Ascending aorta (tissue), 2 donors: Measurements from ENCODE around the gene CYP4A22. TPM values are rescaled to one million over a fixed set of nuclear protein-coding genes. Genes with fewer than 3 reads are reported as not detected.
"Not testable (repeated sequence)": the region's sequence is repeated elsewhere in the genome, so short reads cannot be mapped to it uniquely, and the experiment has no call there.

Experiments used
- DNase-seq, 2 donors: peaks; one replicate each; pipeline ENCODE4 v3.0.0-alpha.2; 2019; ENCODE audit warnings: low spot score in 2 of 2
- H3K27ac ChIP-seq, 2 donors: fragments of 200-600 bp; sonication (generic); one replicate each; pipeline ENCODE4 v1.5.1; 2016 to 2017; ENCODE audit warnings: mild to moderate bottlenecking in 1 of 2
- H3K27me3 ChIP-seq: fragments of 200-600 bp; sonication (generic); one replicate; pipeline ENCODE4 v1.5.1; 2017
- H3K36me3 ChIP-seq, 2 donors: fragments of 200-600 bp; sonication (generic); one replicate each; pipeline ENCODE4 v1.5.1; 2016
- H3K4me1 ChIP-seq, 2 donors: fragments of 200-600 bp; sonication (generic); one replicate each; pipeline ENCODE4 v1.5.1; 2016 to 2017; ENCODE audit warnings: mild to moderate bottlenecking in 1 of 2
- H3K4me3 ChIP-seq, 2 donors: fragments of 200-600 bp; sonication (generic); one replicate each; pipeline ENCODE4 v1.5.1; 2016 to 2017; ENCODE audit warnings: mild to moderate bottlenecking in 1 of 2
- H3K9me3 ChIP-seq, 2 donors: fragments of 200-600 bp; sonication (generic); one replicate each; pipeline ENCODE4 v1.5.1; 2016
- CTCF ChIP-seq, 3 experiments: fragments of 200-600 bp in 2 of 3; fragments of 450-650 bp in 1 of 3; sonication (generic) in 2 of 3; IDR thresholded peaks; one replicate each; pipeline ENCODE4 v1.5.1; 2016 to 2019; ENCODE audit warnings: antibody characterized with exemption in 3 of 3, mild to moderate bottlenecking in 1 of 3, moderate library complexity in 1 of 3
- intact Hi-C: fragments of 100-400 bp; cut with DNase I; formaldehyde crosslinking; loops from one replicate; pipeline ENCODE4 v1.15.1; 2023
- total RNA-seq: library from RNA; depleted of rRNA; stranded (reverse); fragments of >200 nt; gene quantifications from one replicate; pipeline ENCODE4 v1.1.0, GENCODE V29; 2016

CYP4A22 gene
- total RNA-seq, 1 donor from 2014 or later = not detected

DNA sequence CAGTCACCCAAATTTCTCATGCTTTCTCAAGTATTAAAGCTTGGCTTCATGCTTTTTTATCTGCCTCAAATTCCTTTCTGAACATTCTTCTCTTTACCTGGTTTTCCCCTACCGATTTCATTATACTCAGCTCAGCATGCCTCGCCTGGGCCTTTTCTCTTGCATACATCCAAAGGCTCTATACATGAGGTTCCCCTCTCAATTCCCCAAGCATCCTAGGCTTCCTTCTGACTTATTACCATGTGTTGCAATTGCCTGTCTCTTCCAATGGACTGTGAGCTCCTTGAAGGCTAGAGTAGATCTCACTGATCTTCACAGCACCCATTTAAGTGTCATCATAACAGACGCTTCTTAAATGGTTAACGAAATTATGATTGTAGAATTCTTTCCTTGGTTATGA, 24.1 kb upstream of the CYP4A22 start:
- Histone ChIP-seq H3K9me3 (no peaks in the 10 kb centered on the region), H3K4me1 (no peaks in the 10 kb centered on the region), H3K27ac (no peak overlapping the region), H3K36me3 (no peaks in the 10 kb centered on the region), H3K4me3 (no peak overlapping the region), H3K27me3 (no peaks in the 10 kb centered on the region)
- intact Hi-C loops = no loop called here
- DNase-seq = no peak
- no peak for TF ChIP-seq CTCF (IDR thresholded peaks at IDR 0.05)

DNA sequence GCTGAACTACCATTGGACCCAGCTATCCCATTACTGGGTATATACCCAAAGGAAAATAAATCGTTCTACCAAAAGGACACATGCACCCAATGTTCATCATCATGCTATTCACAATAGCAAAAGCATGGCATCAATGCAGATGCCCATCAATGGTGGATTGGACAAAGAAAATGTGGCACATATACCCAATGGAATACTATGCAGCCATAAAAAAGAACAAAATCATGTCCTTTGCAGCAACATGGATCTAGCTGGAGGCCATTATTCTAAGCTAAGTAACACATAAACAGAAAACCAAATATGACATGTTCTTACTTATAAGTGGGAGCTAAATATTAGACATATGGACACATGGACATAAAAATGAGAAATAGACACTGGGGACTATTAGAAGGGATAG, 16.2 kb upstream of the CYP4A22 start:
- H3K4me1 ChIP-seq, H3K4me3 ChIP-seq, H3K27ac ChIP-seq, H3K9me3 ChIP-seq, H3K36me3 ChIP-seq, H3K27me3 ChIP-seq, DNase-seq, intact Hi-C loops: not testable (repeated sequence)

DNA sequence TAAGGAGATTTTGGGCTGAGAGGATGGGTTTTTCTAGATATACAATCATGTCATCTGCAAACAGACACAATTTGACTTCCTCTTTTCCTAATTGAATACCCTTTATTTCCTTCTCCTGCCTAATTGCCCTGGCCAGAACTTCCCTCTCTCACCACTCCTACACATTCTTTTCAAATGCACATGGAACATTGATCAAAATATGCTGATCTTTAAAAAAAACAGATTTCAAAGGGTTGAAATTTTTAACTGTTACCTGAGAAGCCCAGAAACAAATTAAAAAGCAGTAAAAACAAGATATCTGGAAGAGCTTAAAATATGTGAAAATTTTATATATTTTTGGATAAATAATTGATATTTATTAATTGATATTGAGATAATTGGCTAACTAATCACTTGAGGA, 12.4 kb upstream of the CYP4A22 start:
- intact Hi-C loops, H3K27me3 ChIP-seq, DNase-seq, H3K4me3 ChIP-seq, H3K4me1 ChIP-seq, H3K36me3 ChIP-seq, H3K9me3 ChIP-seq, H3K27ac ChIP-seq: not testable (repeated sequence)

GRCh38 chr1:47126997-47127396, 10.2 kb upstream of the CYP4A22 start:
- DNase-seq, H3K36me3 ChIP-seq, H3K4me3 ChIP-seq, H3K4me1 ChIP-seq, intact Hi-C loops, H3K27me3 ChIP-seq, H3K9me3 ChIP-seq, H3K27ac ChIP-seq: not testable (repeated sequence)

GRCh38 chr1:47128221-47128620, 9.0 kb upstream of the CYP4A22 start:
- no peak for DNase-seq
- intact Hi-C loops = no loop called here
- TF ChIP-seq CTCF (IDR thresholded peaks at IDR 0.05) = no peak
- Histone ChIP-seq H3K36me3 (no peaks in the 10 kb centered on the region), H3K9me3 (peaks cover 0 to 4% of the 10 kb centered on the region in 2 donors), H3K27ac (no peak overlapping the region), H3K4me1 (no peaks in the 10 kb centered on the region), H3K4me3 (no peak overlapping the region), H3K27me3 (no peaks in the 10 kb centered on the region)

- DNase-seq, intact Hi-C loops, H3K36me3 ChIP-seq, H3K9me3 ChIP-seq, H3K27me3 ChIP-seq, H3K27ac ChIP-seq, H3K4me1 ChIP-seq, H3K4me3 ChIP-seq: not testable (repeated sequence)
Observed at GRCh38 chr1:47128854-47129253, 8.4 kb upstream of the CYP4A22 start.

DNA sequence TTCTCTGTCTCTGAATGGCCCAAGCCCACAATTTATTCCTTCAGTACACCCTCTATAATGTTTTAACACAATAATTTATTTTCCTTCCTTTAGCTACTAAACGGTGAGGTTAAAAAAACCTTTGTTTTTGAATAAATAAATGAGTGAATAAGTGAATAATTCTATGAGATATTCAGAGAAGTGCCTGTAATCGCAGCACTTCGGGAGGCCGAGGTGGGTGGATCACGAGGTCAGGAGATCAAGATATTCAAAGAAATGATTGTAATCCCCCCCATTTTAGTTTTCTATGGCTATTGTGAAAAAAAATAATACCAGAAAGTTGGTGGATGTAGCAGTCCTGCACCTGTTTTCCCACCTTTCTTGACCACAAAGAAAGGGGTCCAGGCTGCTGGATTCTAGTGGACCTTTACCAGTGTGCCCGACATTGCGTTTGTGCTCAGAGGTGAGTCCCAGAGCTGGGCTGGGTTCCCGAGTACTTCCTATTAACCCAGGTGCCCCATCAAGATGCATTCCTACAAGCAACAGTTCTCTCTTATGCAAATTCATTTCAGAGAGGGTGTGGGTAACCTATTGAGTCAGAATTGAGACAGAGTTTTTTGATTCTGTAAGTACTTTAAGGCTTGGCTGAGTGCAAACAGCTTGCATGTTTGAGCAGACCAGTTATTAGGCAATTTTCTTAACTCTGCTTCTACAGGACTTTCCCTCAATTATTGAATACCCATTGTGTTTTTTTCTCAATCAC, 7.6 kb upstream of the CYP4A22 start:
- H3K36me3 ChIP-seq, H3K27ac ChIP-seq, H3K4me3 ChIP-seq, H3K27me3 ChIP-seq, intact Hi-C loops, H3K9me3 ChIP-seq, DNase-seq, H3K4me1 ChIP-seq: not testable (repeated sequence)

- H3K4me1 ChIP-seq, H3K27ac ChIP-seq, DNase-seq, H3K4me3 ChIP-seq, H3K27me3 ChIP-seq, H3K36me3 ChIP-seq, intact Hi-C loops, H3K9me3 ChIP-seq: not testable (repeated sequence)
Observed at GRCh38 chr1:47132665-47133064, 4.6 kb upstream of the CYP4A22 start.
